Measurements from ENCODE around the gene RFX8. TPM values are rescaled to one million over a fixed set of nuclear protein-coding genes. Genes with fewer than 3 reads are reported as not detected.

The RFX8 gene
- total and polyA plus RNA-seq, 2 of the 13 experiments (the other 11 are each of a cell fraction or from before 2014, with no cell fraction given), result not detected

- DNase-seq (ENCODE audit: low spot score) (no peak), ATAC-seq (peak; percentile 57), FAIRE-seq (no peak)
- ChIA-PET CTCF (ENCODE audit: low intra/inter-chr PET ratio, low total read pairs) (no interaction called here), POLR2A (no interaction called here)
- Histone ChIP-seq H3K79me2 (ENCODE audit: insufficient read depth, low read length) (no peaks in the 10 kb centered on the region), H3K4me3 (replicated peaks in 1 of 3; ENCODE audit: insufficient read depth in 1 of 3, low read depth in 2 of 3, low read length in 3 of 3) (no peak overlapping the region), H4K20me1 (ENCODE audit: insufficient read depth, low read length) (no peaks in the 10 kb centered on the region), H3K27ac (ENCODE audit: extremely low read length, insufficient read depth, low read length) (no peak overlapping the region), H3K36me3 (replicated peaks in 1 of 2; ENCODE audit: control insufficient read depth in 1 of 2, insufficient read depth in 2 of 2, low read length in 2 of 2) (no peaks in the 10 kb centered on the region), H3K9ac (ENCODE audit: insufficient read depth, low read depth, low read length) (no peak overlapping the region), H2AFZ (ENCODE audit: low read length) (no peak overlapping the region), H3K9me3 (ENCODE audit: low read length) (no peaks in the 10 kb centered on the region), H3K27me3 (ENCODE audit: control insufficient read depth in 1 of 2, insufficient read depth in 2 of 2, low read length in 2 of 2) (peaks cover 7 to 77% of the 10 kb centered on the region in 2 experiments), H3K4me1 (ENCODE audit: insufficient read depth, low read length) (0 out of 2 replicates have a peak, but pooled peaks cover 7% of the 10 kb centered on the region), H3K4me2 (ENCODE audit: low read depth, low read length) (no peak overlapping the region)
- no TSS peak for BruUV-seq (replicated peaks)
- intact Hi-C loops (cut with micrococcal nuclease; ENCODE audit: unreplicated experiment) (no loop called here), in situ Hi-C loops (cut with HindIII; ENCODE audit: extremely low pct_ligation_motif_present, low pct_unique_long_range_greater_than_20kb) (no loop called here)
- TF ChIP-seq ZNF687 (CRISPR knock-in tag; IDR thresholded peaks at IDR 0.05), result 0 out of 2 replicates have a peak, but pooled peaks have one; percentile 12
- TF ChIP-seq TBX2 (CRISPR knock-in tag; IDR thresholded peaks at IDR 0.05; ENCODE audit: borderline replicate concordance), result 0 out of 2 replicates have a peak, but pooled peaks have one; percentile 27
- TF ChIP-seq POGK (CRISPR knock-in tag; conservative IDR thresholded peaks at IDR 0.05), result no peak
- WGBS (ENCODE audit: low lambda C conversion rate), result 48% methylated on average over 14 of the region's 20 CpGs
Measured at GRCh38 chr2:101432411-101433181, 42.3 kb downstream of the RFX8 start.
